ENCODE data around the gene PIGU.

- no peak for TF ChIP-seq CTCF (IDR thresholded peaks at IDR 0.05; ENCODE audit: insufficient read depth, low read length, poor library complexity, severe bottlenecking)
- TF ChIP-seq EZH2phosphoT487 (conservative IDR thresholded peaks at IDR 0.05; ENCODE audit: low read length) = no peak
These were observed 106.0 kb downstream of the PIGU start for GRCh38 chr20:34570859-34571306.
